Lower lobe of right lung (tissue), 2 donors: ENCODE measurements around the gene ZMIZ1. TPM values are rescaled to one million over a fixed set of nuclear protein-coding genes. Genes with fewer than 3 reads are reported as not detected.
A peak's percentile ranks its signal among the peaks of the same experiment; 100 is the strongest.

Experiments used
- ATAC-seq, 2 donors: fragments of 200-7000 bp; cut with Tn5 transposase; one replicate each; pipeline ENCODE4 v1.9.1; 2020 to 2022; ENCODE audit warnings: mild to moderate bottlenecking in 2 of 2, moderate library complexity in 2 of 2
- DNase-seq: peaks from one replicate; pipeline ENCODE4 v3.0.0-alpha.2; 2020
- H3K27ac ChIP-seq: fragments of 200-600 bp; one replicate; pipeline ENCODE4 v1.8.0; 2022
- H3K27me3 ChIP-seq: fragments of 200-600 bp; one replicate; pipeline ENCODE4 v1.8.0; 2022; ENCODE audit warnings: low read depth
- H3K36me3 ChIP-seq: fragments of 200-600 bp; one replicate; pipeline ENCODE4 v1.8.0; 2022; ENCODE audit warnings: mild to moderate bottlenecking
- H3K4me1 ChIP-seq: fragments of 200-600 bp; one replicate; pipeline ENCODE4 v1.8.0; 2022
- H3K4me3 ChIP-seq: fragments of 200-600 bp; one replicate; pipeline ENCODE4 v1.8.0; 2022; ENCODE audit warnings: mild to moderate bottlenecking
- H3K9me3 ChIP-seq: fragments of 200-600 bp; one replicate; pipeline ENCODE4 v1.8.0; 2022
- intact Hi-C: fragments of 100-400 bp; cut with DNase I; formaldehyde crosslinking; loops from one replicate; pipeline ENCODE4 v1.11.0; 2022
- total RNA-seq: library from RNA; stranded (reverse); fragmentation: NEBNext Ultra II Directional; extraction: Animal tissue kit (Norgen Biotek cat#: 25700); gene quantifications from one replicate; pipeline ENCODE4 v1.2.1, GENCODE V29; 2021
- TF ChIP-seq, protein P1 (sequence below): fragments of 200-600 bp; IDR thresholded peaks from one replicate; pipeline ENCODE4 v1.8.0; 2022; ENCODE audit warnings: antibody characterized with exemption, mild to moderate bottlenecking
- donor health status: DM: no; HTN: yes; CAD: no; lungs with severe emphysema.

Gene ZMIZ1
- total RNA-seq, 1 donor from 2014 or later, result 102 TPM

GRCh38 chr10:79350407-79351154 is 281.8 kb downstream of the ZMIZ1 start:
- Histone ChIP-seq H3K4me1 (peaks cover 34% of the 10 kb centered on the region), H3K27me3 (no peaks in the 10 kb centered on the region), H3K36me3 (peaks cover 67% of the 10 kb centered on the region), H3K27ac (no peak overlapping the region), H3K4me3 (no peak overlapping the region), H3K9me3 (no peaks in the 10 kb centered on the region)
- TF ChIP-seq, protein P1, sequence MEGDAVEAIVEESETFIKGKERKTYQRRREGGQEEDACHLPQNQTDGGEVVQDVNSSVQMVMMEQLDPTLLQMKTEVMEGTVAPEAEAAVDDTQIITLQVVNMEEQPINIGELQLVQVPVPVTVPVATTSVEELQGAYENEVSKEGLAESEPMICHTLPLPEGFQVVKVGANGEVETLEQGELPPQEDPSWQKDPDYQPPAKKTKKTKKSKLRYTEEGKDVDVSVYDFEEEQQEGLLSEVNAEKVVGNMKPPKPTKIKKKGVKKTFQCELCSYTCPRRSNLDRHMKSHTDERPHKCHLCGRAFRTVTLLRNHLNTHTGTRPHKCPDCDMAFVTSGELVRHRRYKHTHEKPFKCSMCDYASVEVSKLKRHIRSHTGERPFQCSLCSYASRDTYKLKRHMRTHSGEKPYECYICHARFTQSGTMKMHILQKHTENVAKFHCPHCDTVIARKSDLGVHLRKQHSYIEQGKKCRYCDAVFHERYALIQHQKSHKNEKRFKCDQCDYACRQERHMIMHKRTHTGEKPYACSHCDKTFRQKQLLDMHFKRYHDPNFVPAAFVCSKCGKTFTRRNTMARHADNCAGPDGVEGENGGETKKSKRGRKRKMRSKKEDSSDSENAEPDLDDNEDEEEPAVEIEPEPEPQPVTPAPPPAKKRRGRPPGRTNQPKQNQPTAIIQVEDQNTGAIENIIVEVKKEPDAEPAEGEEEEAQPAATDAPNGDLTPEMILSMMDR, result no peak
- DNase-seq (no peak), ATAC-seq (no peak)
- intact Hi-C loops, result no loop called here

- Histone ChIP-seq H3K27me3 (no peaks in the 10 kb centered on the region), H3K4me3 (no peak overlapping the region), H3K4me1 (peaks cover 34% of the 10 kb centered on the region), H3K27ac (no peak overlapping the region), H3K9me3 (no peaks in the 10 kb centered on the region), H3K36me3 (peaks cover 67% of the 10 kb centered on the region)
- ATAC-seq (no peak), DNase-seq (no peak)
- TF ChIP-seq, protein P1, result no peak
- intact Hi-C loops, result no loop called here
Observed at GRCh38 chr10:79351332-79351731, 282.6 kb downstream of the ZMIZ1 start.

DNA sequence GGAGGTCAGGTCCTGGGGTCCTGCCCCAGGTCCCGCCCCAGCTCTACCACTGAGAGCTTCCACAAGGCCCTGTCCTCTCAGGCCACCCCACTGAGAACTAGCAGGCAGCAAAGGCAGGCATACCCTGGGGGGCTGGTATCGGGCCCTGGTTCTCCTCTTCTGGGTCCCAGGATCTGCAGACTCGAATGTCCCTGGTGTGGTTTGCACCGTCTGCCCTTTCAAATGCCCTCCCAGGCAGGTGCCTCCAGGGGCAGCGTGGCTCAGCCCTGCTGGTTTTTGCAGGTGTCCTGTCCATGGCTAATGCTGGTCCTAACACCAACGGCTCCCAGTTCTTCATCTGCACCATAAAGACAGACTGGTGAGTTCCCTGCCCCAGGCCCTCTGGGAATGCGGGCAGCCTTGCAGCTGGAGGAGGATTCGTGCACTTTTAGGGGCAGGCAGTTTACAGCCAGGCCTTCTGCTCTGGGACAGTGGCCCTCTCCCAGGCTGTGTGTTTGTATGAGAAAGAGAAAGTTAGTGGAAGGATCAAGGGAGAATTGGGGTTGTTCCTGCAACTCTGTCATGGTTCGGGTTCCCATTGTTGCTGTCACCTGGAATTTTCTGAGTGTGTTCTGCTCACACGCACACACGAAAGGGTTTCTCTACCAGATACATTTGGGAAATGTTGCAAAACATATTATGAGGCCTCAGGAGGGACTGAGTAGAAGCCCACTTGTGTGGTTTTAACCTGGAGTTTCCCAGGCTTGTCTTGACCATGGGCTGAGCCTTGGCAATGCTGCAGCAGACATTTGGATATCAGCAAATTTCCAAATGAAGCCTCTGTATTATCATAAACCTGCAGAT is 283.5 kb downstream of the ZMIZ1 start:
- Histone ChIP-seq H3K27ac (no peak overlapping the region), H3K4me1 (peaks cover 27% of the 10 kb centered on the region)

GRCh38 chr10:79353000-79353406 is 284.2 kb downstream of the ZMIZ1 start:
- H3K4me1 ChIP-seq, result peaks cover 23% of the 10 kb centered on the region
- H3K27me3 ChIP-seq, result no peaks in the 10 kb centered on the region
- TF ChIP-seq, protein P1, result no peak
- no peaks in the 10 kb centered on the region for H3K9me3 ChIP-seq
- peaks cover 67% of the 10 kb centered on the region for H3K36me3 ChIP-seq
- no peak overlapping the region for H3K27ac ChIP-seq
- peak; percentile 65 for DNase-seq
- peak in 1 of 2 donors; percentile 29 for ATAC-seq
- intact Hi-C loops, result no loop called here
- H3K4me3 ChIP-seq, result no peak overlapping the region

More for the DNA sequence above, 283.5 kb downstream of the ZMIZ1 start:
- H3K36me3 ChIP-seq, result peaks cover 67% of the 10 kb centered on the region
- no peak for DNase-seq
- no peak for ATAC-seq
- TF ChIP-seq, protein P1, result no peak
- intact Hi-C loops, result no loop called here
- H3K4me3 ChIP-seq, result no peak overlapping the region
- H3K9me3 ChIP-seq, result no peaks in the 10 kb centered on the region
- no peaks in the 10 kb centered on the region for H3K27me3 ChIP-seq

GRCh38 chr10:79353726-79354125 is 285.0 kb downstream of the ZMIZ1 start:
- no peak for ATAC-seq
- TF ChIP-seq, protein P1, result no peak
- Histone ChIP-seq H3K27me3 (no peaks in the 10 kb centered on the region), H3K36me3 (peaks cover 67% of the 10 kb centered on the region), H3K27ac (no peak overlapping the region), H3K4me3 (no peak overlapping the region), H3K4me1 (peaks cover 15% of the 10 kb centered on the region), H3K9me3 (no peaks in the 10 kb centered on the region)
- no peak for DNase-seq
- intact Hi-C loops, result no loop called here
